IMR-90 (cell line): ENCODE measurements around the gene OSGIN1. TPM values are rescaled to one million over a fixed set of nuclear protein-coding genes. Genes with fewer than 3 reads are reported as not detected.

Source experiments
- ATAC-seq: fragments of 200-7000 bp; cut with Tn5 transposase; 2 replicates; pipeline ENCODE4 v1.9.1; 2020; ENCODE audit warnings: low read depth, mild to moderate bottlenecking, moderate library complexity
- BruUV-seq: library from RNA; stranded (reverse); fragments of 400-500 nt; replicated peaks from 2 replicates; lab custom pipeline; 2021; lab: Mats Ljungman, UMichigan
- CTCF ChIA-PET: fragments of 300-600 bp; formaldehyde crosslinking; extraction: SDS; loops from one replicate; lab custom pipeline; 2021; ENCODE audit warnings: antibody characterized with exemption; lab: Yijun Ruan, JAX
- POLR2A ChIA-PET: fragments of 300-600 bp; sonication (Branson Sonifier 250); formaldehyde crosslinking; loops from one replicate; lab custom pipeline; 2022; ENCODE audit warnings: antibody characterized with exemption; ENCODE audit not compliant: unreplicated experiment; lab: Charles Lee
- DNase-seq: peaks from one replicate; pipeline ENCODE4 v3.0.0; 2013
- H2AFZ ChIP-seq: replicated peaks from 2 replicates; pipeline ENCODE3; 2013; ENCODE audit warnings: low read length, mild to moderate bottlenecking; ENCODE audit not compliant: poor library complexity
- H2AK5ac ChIP-seq: 2 replicates; pipeline ENCODE4 v1.6.1; 2013; ENCODE audit warnings: low read depth, low read length, inconsistent platforms
- H2AK9ac ChIP-seq: replicated peaks from 2 replicates; pipeline ENCODE3; 2013; ENCODE audit warnings: mild to moderate bottlenecking, low read depth, low read length, moderate library complexity; ENCODE audit not compliant: poor library complexity
- H2BK120ac ChIP-seq: 2 replicates; pipeline ENCODE4 v1.6.1; 2013; ENCODE audit warnings: low read depth, low read length, inconsistent platforms
- H2BK15ac ChIP-seq: 3 replicates; pipeline ENCODE4 v1.6.1; 2013; ENCODE audit warnings: low read depth, low read length, inconsistent platforms
- H2BK20ac ChIP-seq: 2 replicates; pipeline ENCODE4 v1.6.1; 2013; ENCODE audit warnings: low read depth, mild to moderate bottlenecking, inconsistent platforms, low read length, moderate library complexity
- H2BK5ac ChIP-seq: 2 replicates; pipeline ENCODE4 v1.6.1; 2013; ENCODE audit warnings: mild to moderate bottlenecking, low read depth, low read length, inconsistent platforms; ENCODE audit not compliant: poor library complexity, severe bottlenecking
- H3K14ac ChIP-seq: replicated peaks from 2 replicates; pipeline ENCODE4 v1.6.1; 2013; ENCODE audit warnings: low read depth, low read length, inconsistent platforms
- H3K18ac ChIP-seq: 2 replicates; pipeline ENCODE4 v1.6.1; 2013; ENCODE audit warnings: low read depth, low read length, control low read depth
- H3K23ac ChIP-seq: 2 replicates; pipeline ENCODE4 v1.6.1; 2013; ENCODE audit warnings: low read depth, low read length, inconsistent platforms
- H3K27ac ChIP-seq: 2 replicates; pipeline ENCODE4 v1.5.1; 2013; ENCODE audit warnings: mild to moderate bottlenecking, control low read depth, low read length; ENCODE audit not compliant: insufficient read depth
- H3K27me3 ChIP-seq: 2 replicates; pipeline ENCODE4 v1.6.1; 2013; ENCODE audit warnings: low read length; ENCODE audit not compliant: control insufficient read depth, insufficient read depth
- H3K36me3 ChIP-seq: 2 replicates; pipeline ENCODE4 v1.6.1; 2013; ENCODE audit warnings: low read length, mixed read lengths; ENCODE audit not compliant: control insufficient read depth, insufficient read depth
- H3K4ac ChIP-seq: 2 replicates; pipeline ENCODE4 v1.6.1; 2013; ENCODE audit warnings: low read depth, low read length, inconsistent platforms
- H3K4me1 ChIP-seq: 2 replicates; pipeline ENCODE4 v1.6.1; 2013; ENCODE audit warnings: low read length, mixed read lengths; ENCODE audit not compliant: control insufficient read depth, insufficient read depth
- H3K4me2 ChIP-seq: 2 replicates; pipeline ENCODE4 v1.6.1; 2013; ENCODE audit warnings: low read depth, mild to moderate bottlenecking, control low read depth, low read length, moderate library complexity
- H3K4me3 ChIP-seq: 2 replicates; pipeline ENCODE4 v1.5.1; 2013; ENCODE audit warnings: low read depth, mild to moderate bottlenecking, control low read depth, low read length, moderate library complexity; ENCODE audit not compliant: insufficient read depth
- H3K56ac ChIP-seq: 2 replicates; pipeline ENCODE4 v1.6.1; 2013; ENCODE audit warnings: low read length, inconsistent platforms; ENCODE audit not compliant: insufficient read depth; ENCODE audit errors: extremely low read depth
- H3K79me1 ChIP-seq, 2 experiments: 2 replicates each; pipeline ENCODE4 v1.6.1; 2013; ENCODE audit warnings: low read length in 2 of 2, inconsistent platforms in 1 of 2, low read depth in 1 of 2
- H3K9ac ChIP-seq: 2 replicates; pipeline ENCODE4 v1.6.1; 2013; ENCODE audit warnings: low read depth, low read length, control low read depth
- H3K9me1 ChIP-seq: 2 replicates; pipeline ENCODE4 v1.6.1; 2013; ENCODE audit warnings: low read length, inconsistent platforms; ENCODE audit not compliant: insufficient read depth
- H3K9me3 ChIP-seq: 2 replicates; pipeline ENCODE4 v1.6.1; 2013; ENCODE audit warnings: low read length; ENCODE audit not compliant: control insufficient read depth, insufficient read depth
- H4K20me1 ChIP-seq: 2 replicates; pipeline ENCODE4 v1.6.1; 2013; ENCODE audit warnings: low read length, inconsistent platforms; ENCODE audit not compliant: insufficient read depth
- H4K5ac ChIP-seq: 2 replicates; pipeline ENCODE4 v1.6.1; 2013; ENCODE audit warnings: mild to moderate bottlenecking, low read depth, low read length, control low read depth
- H4K8ac ChIP-seq, 2 experiments: 2 replicates each; pipeline ENCODE4 v1.6.1; 2013; ENCODE audit warnings: low read depth in 2 of 2, low read length in 2 of 2, control low read depth in 1 of 2, inconsistent platforms in 1 of 2
- H4K91ac ChIP-seq: 2 replicates; pipeline ENCODE4 v1.6.1; 2013; ENCODE audit warnings: low read depth, low read length, inconsistent platforms; ENCODE audit not compliant: insufficient read depth
- CEBPB ChIP-seq: IDR thresholded peaks from 2 replicates; pipeline ENCODE4 v1.6.1; 2012; ENCODE audit warnings: low read depth, low read length, improper control_type of control experiment
- CHD1 ChIP-seq: IDR thresholded peaks from 2 replicates; pipeline ENCODE4 v1.6.1; 2012; ENCODE audit warnings: low read depth, low read length, improper control_type of control experiment
- CTCF ChIP-seq: conservative IDR thresholded peaks from 2 replicates; pipeline ENCODE4 v1.5.1; 2012; ENCODE audit warnings: mild to moderate bottlenecking, low read depth, low read length, improper control_type of control experiment
- MAFK ChIP-seq: IDR thresholded peaks from 2 replicates; pipeline ENCODE4 v1.6.1; 2012; ENCODE audit warnings: low read depth, low read length, improper control_type of control experiment
- MXI1 ChIP-seq: IDR thresholded peaks from 2 replicates; pipeline ENCODE4 v1.6.1; 2012; ENCODE audit warnings: low read depth, mild to moderate bottlenecking, low read length, moderate library complexity, borderline replicate concordance
- NFE2L2 ChIP-seq: fragments of 150-350 bp; IDR thresholded peaks from 2 replicates; pipeline ENCODE4 v1.6.1; 2016; ENCODE audit warnings: low read depth, mild to moderate bottlenecking, low read length
- POLR2A ChIP-seq: IDR thresholded peaks from 2 replicates; pipeline ENCODE4 v1.6.1; 2012; ENCODE audit warnings: mild to moderate bottlenecking, low read depth, low read length
- RFX5 ChIP-seq: IDR thresholded peaks from 2 replicates; pipeline ENCODE4 v1.8.0; 2012; ENCODE audit warnings: low read depth, mild to moderate bottlenecking, low read length, moderate library complexity
- SMC3 ChIP-seq: fragments of 150-350 bp; IDR thresholded peaks from 2 replicates; pipeline ENCODE4 v1.6.1; 2016; ENCODE audit warnings: low read depth, mild to moderate bottlenecking, antibody characterized with exemption, low read length, moderate library complexity
- USF2 ChIP-seq: fragments of 150-350 bp; IDR thresholded peaks from 2 replicates; pipeline ENCODE4 v1.6.1; 2017; ENCODE audit warnings: mild to moderate bottlenecking, antibody characterized with exemption, low read length, low read depth
- WGBS, 2 experiments: methylation state at CpG; one replicate each; pipeline versions ENCODE4 v1.1.5 to v1.1.7; 2013; ENCODE audit warnings: missing lambda C conversion rate in 2 of 2; ENCODE audit not compliant: insufficient read length in 1 of 2; ENCODE audit errors: extremely low coverage in 2 of 2; 5-methylcytosine and 5-hydroxymethylcytosine counted together
- dilution Hi-C: fragments of 300-500 bp; cut with HindIII; formaldehyde crosslinking; loops from one replicate; pipeline ENCODE4 v1.14.3; 2018; ENCODE audit warnings: low sequenced_read_pairs; ENCODE audit not compliant: unreplicated experiment
- in situ Hi-C: fragments of 300-500 bp; cut with MboI; formaldehyde crosslinking; loops from 3 replicates; pipeline ENCODE4 v1.14.3; 2019; ENCODE audit warnings: low sequenced_read_pairs, inconsistent platforms, mixed read lengths
- intact Hi-C: fragments of 100-400 bp; cut with micrococcal nuclease; formaldehyde crosslinking; loops from 2 replicates; pipeline ENCODE4 v1.10.0; 2022
- polyA plus RNA-seq, 3 experiments: library from polyadenylated mRNA; depleted of rRNA; stranded (reverse); fragments of >200 nt; gene quantifications; 2 replicates each; pipeline ENCODE4 v1.2.3, GENCODE V29; 2012; ENCODE audit warnings: low replicate concordance in 1 of 3
- total RNA-seq: library from RNA; depleted of rRNA; stranded (reverse); fragments of >200 nt; gene quantifications from 2 replicates; pipeline ENCODE4 v1.2.3, GENCODE V29; 2012

Gene OSGIN1
- total and polyA plus RNA-seq, 2 of the 4 experiments (the other 2 are of a cell fraction): 0.90 to 6.4 TPM

DNA sequence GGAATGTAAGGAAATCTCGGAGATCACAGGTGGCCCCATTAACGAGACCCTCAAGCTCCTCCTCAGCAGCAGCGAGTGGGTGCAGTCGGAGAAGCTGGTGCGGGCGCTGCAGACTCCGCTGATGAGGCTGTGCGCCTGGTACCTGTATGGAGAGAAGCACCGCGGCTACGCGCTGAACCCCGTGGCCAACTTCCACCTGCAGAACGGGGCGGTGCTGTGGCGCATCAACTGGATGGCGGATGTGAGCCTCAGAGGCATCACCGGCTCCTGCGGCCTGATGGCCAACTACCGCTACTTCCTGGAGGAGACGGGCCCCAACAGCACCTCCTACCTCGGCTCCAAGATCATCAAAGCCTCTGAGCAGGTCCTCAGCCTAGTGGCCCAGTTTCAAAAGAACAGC lies 38.0 kb upstream of the OSGIN1 start:
- no peak overlapping the region for H4K91ac ChIP-seq
- no peak overlapping the region for H2BK20ac ChIP-seq
- peaks cover 3 to 11% of the 10 kb centered on the region in 2 experiments; a peak in 1 of 4 replicates for H3K79me1 ChIP-seq
- H3K4me2 ChIP-seq: no peak overlapping the region
- POLR2A ChIA-PET: interaction anchor here (0.6 kb wide), 1 partner anchor 103 kb away, joined by 5 read pairs; no protein-coding TSS in a partner anchor
- TF ChIP-seq POLR2A (no peak), CEBPB (no peak), MXI1 (no peak), USF2 (no peak), NFE2L2 (no peak), SMC3 (no peak), MAFK (no peak), CTCF (no peak), RFX5 (no peak), CHD1 (no peak)
- no peak overlapping the region for H3K9ac ChIP-seq
- H2BK5ac ChIP-seq: no peak overlapping the region
- dilution Hi-C loops: no loop called here
- H3K18ac ChIP-seq: no peak overlapping the region
- H3K27ac ChIP-seq: no peak overlapping the region
- no peak overlapping the region for H2BK15ac ChIP-seq
- no peak overlapping the region for H3K23ac ChIP-seq
- no peak for DNase-seq
- H4K20me1 ChIP-seq: peaks cover 9% of the 10 kb centered on the region
- CTCF ChIA-PET: interaction anchor here (1.0 kb wide), 1 partner anchor 12 kb away, joined by 3 read pairs; no protein-coding TSS in a partner anchor
- peaks cover 22% of the 10 kb centered on the region for H3K9me1 ChIP-seq
- no peak overlapping the region for H3K4me3 ChIP-seq
- no peak for ATAC-seq
- no TSS peak for BruUV-seq
- no peak overlapping the region for H4K8ac ChIP-seq
- intact Hi-C loops: no loop called here
- no peak overlapping the region for H2AFZ ChIP-seq
- 95% methylated on average over 22 of the region's 22 CpGs; no CpG with 5 or more reads in 1 of the 2 experiments for WGBS, 2 experiments
- no peak overlapping the region for H3K14ac ChIP-seq
- H3K27me3 ChIP-seq: no peaks in the 10 kb centered on the region
- in situ Hi-C loops: no loop called here
- H2AK9ac ChIP-seq: no peak overlapping the region
- H3K56ac ChIP-seq: no peak overlapping the region
- no peak overlapping the region for H3K4ac ChIP-seq
- peaks cover 3% of the 10 kb centered on the region; the same call in 1 of the 2 replicates for H3K4me1 ChIP-seq
- H3K9me3 ChIP-seq: no peaks in the 10 kb centered on the region
- peaks cover 59% of the 10 kb centered on the region for H3K36me3 ChIP-seq
- no peak overlapping the region for H4K5ac ChIP-seq
- H2AK5ac ChIP-seq: no peak overlapping the region
- H2BK120ac ChIP-seq: no peak overlapping the region
